Activated naive CD4-positive, alpha-beta T cell treated with anti-CD3 and anti-CD28 coated beads for 36 hours (primary cell): Measurements from ENCODE around the gene AMDHD1. TPM values are rescaled to one million over a fixed set of nuclear protein-coding genes. Genes with fewer than 3 reads are reported as not detected.
"Not testable (repeated sequence)": the region's sequence is repeated elsewhere in the genome, so short reads cannot be mapped to it uniquely, and the experiment has no call there.

Source experiments
- CTCF ChIA-PET: fragments of 350-600 bp; sonication (Branson Sonifier 250); formaldehyde crosslinking; loops from one replicate; lab custom pipeline; 2021; ENCODE audit warnings: antibody characterized with exemption; lab: Charles Lee
- DNase-seq: peaks from one replicate; pipeline ENCODE4 v3.0.0-alpha.2; 2020
- H3K27ac Mint-ChIP-seq: one replicate; pipeline ENCODE4 v1.8.0; 2021; ENCODE audit warnings: mild to moderate bottlenecking, mixed read lengths
- H3K27me3 Mint-ChIP-seq: one replicate; pipeline ENCODE4 v1.8.0; 2021; ENCODE audit warnings: low read depth, mixed read lengths
- H3K36me3 Mint-ChIP-seq: one replicate; pipeline ENCODE4 v1.8.0; 2021; ENCODE audit warnings: low read depth, mixed read lengths
- H3K4me1 Mint-ChIP-seq: one replicate; pipeline ENCODE4 v1.8.0; 2021; ENCODE audit warnings: low read depth, mixed read lengths
- H3K4me3 Mint-ChIP-seq: one replicate; pipeline ENCODE4 v1.8.0; 2021; ENCODE audit warnings: mild to moderate bottlenecking, moderate library complexity, mixed read lengths
- H3K9me3 Mint-ChIP-seq: one replicate; pipeline ENCODE4 v1.8.0; 2021; ENCODE audit warnings: mixed read lengths
- intact Hi-C: fragments of 100-400 bp; cut with micrococcal nuclease; formaldehyde crosslinking; loops from one replicate; pipeline ENCODE4 v1.15.1; 2023
- total RNA-seq, 2 experiments: library from RNA; stranded (reverse); gene quantifications; one replicate each; pipeline ENCODE4 v1.2.3, GENCODE V29; 2021

Gene AMDHD1
- total RNA-seq, 2 experiments from 2014 or later: 0.52 to 0.69 TPM

DNA sequence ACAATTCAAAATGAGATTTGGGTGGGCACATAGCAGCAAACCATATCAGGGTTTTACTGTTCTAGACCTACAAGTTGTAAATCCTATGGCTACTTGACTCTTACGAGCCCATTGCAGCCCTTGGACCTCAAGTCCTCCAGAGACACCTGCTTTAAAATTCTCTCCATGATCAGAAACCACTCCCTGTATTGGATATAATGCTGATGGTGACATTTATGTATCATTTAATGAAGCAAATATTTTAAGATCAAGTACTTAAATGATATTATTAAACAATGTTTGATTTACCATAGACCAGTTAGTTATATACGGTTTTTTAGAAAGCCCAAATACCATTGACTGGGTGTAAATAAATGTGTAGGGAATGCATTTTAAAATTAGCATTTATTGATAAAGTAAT is 24.2 kb downstream of the AMDHD1 start:
- DNase-seq: no peak
- no peak overlapping the region for H3K4me3 Mint-ChIP-seq
- H3K27ac Mint-ChIP-seq: no peak overlapping the region
- CTCF ChIA-PET: interaction anchor here (0.7 kb wide), 1 partner anchor 97 kb away, joined by 3 read pairs; no protein-coding TSS in a partner anchor
- intact Hi-C loops: no loop called here
- no peaks in the 10 kb centered on the region for H3K27me3 Mint-ChIP-seq
- peaks cover 3% of the 10 kb centered on the region for H3K36me3 Mint-ChIP-seq
- H3K4me1 Mint-ChIP-seq: no peaks in the 10 kb centered on the region
- no peaks in the 10 kb centered on the region for H3K9me3 Mint-ChIP-seq

DNA sequence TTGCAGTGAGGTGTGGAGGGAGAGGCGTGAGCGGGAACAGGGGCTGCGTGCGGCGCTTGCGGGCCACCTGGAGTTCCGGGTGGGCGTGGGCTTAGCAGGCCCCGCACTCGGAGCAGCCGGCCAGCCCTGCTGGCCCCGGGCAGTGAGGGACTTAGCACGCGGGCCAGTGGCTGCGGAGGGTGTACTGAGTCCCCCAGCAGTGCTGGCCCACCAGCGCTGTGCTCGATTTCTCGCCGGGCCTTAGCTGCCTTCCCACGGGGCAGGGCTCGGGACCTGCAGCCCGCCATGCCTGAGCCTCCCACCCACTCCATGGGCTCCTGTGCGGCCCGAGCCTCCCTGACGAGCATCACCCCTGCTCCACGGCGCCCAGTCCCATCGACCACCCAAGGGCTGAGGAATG is 26.0 kb downstream of the AMDHD1 start:
- DNase-seq, H3K4me3 Mint-ChIP-seq, intact Hi-C loops, H3K27ac Mint-ChIP-seq, H3K4me1 Mint-ChIP-seq, CTCF ChIA-PET, H3K27me3 Mint-ChIP-seq, H3K36me3 Mint-ChIP-seq, H3K9me3 Mint-ChIP-seq: not testable (repeated sequence)

DNA sequence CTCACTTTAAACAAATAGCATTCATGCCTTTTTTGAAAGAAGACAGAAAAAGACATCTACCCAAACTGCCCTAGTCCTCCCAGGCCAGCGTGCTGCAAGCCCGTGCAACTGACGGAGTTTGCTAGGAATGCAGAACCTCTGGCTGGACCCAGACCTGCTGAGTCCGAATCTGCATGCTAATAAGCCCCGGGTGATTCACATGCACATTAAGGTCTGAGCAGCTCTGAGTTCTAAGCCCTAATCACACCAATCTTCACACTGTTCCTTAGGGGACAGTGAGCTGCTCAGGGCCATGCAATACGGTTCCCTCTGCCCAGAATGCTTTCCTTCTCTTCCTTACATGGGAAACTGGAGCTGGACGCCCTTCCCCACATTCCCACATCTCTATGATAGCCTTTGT is 27.8 kb downstream of the AMDHD1 start:
- intact Hi-C loops: no loop called here
- no peaks in the 10 kb centered on the region for H3K4me1 Mint-ChIP-seq
- H3K9me3 Mint-ChIP-seq: no peaks in the 10 kb centered on the region
- CTCF ChIA-PET: interaction anchor here (1.2 kb wide), 1 partner anchor 28 kb away, joined by 4 read pairs; no protein-coding TSS in a partner anchor
- no peak overlapping the region for H3K27ac Mint-ChIP-seq
- no peak overlapping the region for H3K4me3 Mint-ChIP-seq
- H3K27me3 Mint-ChIP-seq: no peaks in the 10 kb centered on the region
- no peak for DNase-seq
- peaks cover 3% of the 10 kb centered on the region for H3K36me3 Mint-ChIP-seq

DNA sequence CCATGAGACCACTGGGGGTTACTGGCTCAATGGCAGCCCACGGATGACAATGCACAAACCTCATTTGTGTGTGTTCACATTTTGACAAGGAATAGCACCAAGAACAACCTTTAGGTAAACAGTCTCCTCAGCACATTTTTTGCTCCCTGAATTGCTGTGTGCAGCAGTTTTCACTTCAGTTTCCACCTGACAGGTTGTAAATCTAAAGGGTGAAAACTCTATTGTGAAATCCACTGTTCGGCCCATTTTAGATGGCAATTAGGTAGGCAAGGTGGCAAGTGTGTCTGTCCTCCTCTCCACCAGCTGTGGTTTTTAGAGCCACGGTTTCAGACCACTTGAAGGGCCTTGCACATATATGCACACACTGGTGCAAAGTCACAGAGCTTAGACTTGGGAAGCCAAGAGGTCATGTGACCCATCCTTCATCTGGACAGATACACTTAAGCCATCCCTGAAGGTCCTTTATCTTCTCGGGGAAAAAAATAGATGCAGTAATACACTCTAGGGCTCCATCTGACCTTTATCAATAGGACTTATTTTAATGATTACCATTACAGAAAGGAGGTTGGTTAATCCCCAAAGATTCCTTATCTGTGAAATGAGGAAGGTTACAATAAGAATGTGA is 29.8 kb downstream of the AMDHD1 start:
- Mint-ChIP-seq H3K27ac (no peak overlapping the region), H3K27me3 (no peaks in the 10 kb centered on the region), H3K9me3 (no peaks in the 10 kb centered on the region), H3K36me3 (no peaks in the 10 kb centered on the region), H3K4me3 (no peak overlapping the region), H3K4me1 (no peaks in the 10 kb centered on the region)
- CTCF ChIA-PET: no interaction called here
- DNase-seq: no peak
- intact Hi-C loops: no loop called here

DNA sequence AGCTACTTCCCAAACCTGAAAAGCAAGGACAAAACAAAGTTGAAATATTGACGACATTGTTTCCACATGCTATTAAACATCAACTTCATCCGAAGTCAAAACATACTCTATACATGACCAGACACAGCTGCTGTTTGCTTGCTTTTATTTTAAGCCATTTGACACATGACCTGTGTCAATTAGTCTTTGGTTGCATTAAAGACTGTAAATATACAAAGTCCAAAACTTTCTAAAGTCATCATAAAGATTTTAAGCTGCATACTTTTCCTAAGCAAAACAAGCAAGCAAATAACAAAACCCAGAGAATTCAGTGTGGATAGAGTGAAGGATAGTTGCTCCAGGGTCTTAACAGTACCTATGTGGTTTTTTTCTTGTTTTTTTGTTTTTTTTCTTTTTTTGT is 31.2 kb downstream of the AMDHD1 start:
- H3K27me3 Mint-ChIP-seq: no peaks in the 10 kb centered on the region
- H3K36me3 Mint-ChIP-seq: no peaks in the 10 kb centered on the region
- CTCF ChIA-PET: interaction anchor here (0.6 to 0.8 kb wide), 2 partner anchors 25 to 581 kb away, joined by 3 read pairs; no protein-coding TSS in a partner anchor
- no peaks in the 10 kb centered on the region for H3K9me3 Mint-ChIP-seq
- intact Hi-C loops: no loop called here
- H3K4me3 Mint-ChIP-seq: no peak overlapping the region
- H3K4me1 Mint-ChIP-seq: no peaks in the 10 kb centered on the region
- no peak overlapping the region for H3K27ac Mint-ChIP-seq
- no peak for DNase-seq

DNA sequence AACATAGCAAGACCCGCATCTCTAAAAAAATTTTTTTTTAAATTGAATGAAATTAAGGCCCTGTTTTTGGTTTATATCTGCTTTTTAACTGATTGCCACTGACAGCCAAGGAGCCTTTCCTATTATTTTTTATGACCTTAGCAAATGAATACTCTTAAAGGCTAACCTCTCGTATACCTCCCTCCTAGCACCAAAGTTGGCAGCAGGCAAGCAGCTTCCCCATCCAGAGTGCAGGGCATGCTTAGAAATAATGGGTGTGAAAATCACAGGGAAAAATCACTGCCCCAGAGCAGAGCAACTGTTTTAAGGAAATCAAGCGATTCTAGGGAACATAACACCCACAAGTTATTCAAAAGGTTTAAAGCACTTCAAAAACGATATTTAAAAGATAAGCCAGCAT is 32.4 kb downstream of the AMDHD1 start:
- intact Hi-C loops: no loop called here
- H3K4me1 Mint-ChIP-seq: no peaks in the 10 kb centered on the region
- no peaks in the 10 kb centered on the region for H3K36me3 Mint-ChIP-seq
- H3K27me3 Mint-ChIP-seq: no peaks in the 10 kb centered on the region
- DNase-seq: no peak
- CTCF ChIA-PET: no interaction called here
- no peak overlapping the region for H3K27ac Mint-ChIP-seq
- H3K4me3 Mint-ChIP-seq: no peak overlapping the region
- no peaks in the 10 kb centered on the region for H3K9me3 Mint-ChIP-seq

DNA sequence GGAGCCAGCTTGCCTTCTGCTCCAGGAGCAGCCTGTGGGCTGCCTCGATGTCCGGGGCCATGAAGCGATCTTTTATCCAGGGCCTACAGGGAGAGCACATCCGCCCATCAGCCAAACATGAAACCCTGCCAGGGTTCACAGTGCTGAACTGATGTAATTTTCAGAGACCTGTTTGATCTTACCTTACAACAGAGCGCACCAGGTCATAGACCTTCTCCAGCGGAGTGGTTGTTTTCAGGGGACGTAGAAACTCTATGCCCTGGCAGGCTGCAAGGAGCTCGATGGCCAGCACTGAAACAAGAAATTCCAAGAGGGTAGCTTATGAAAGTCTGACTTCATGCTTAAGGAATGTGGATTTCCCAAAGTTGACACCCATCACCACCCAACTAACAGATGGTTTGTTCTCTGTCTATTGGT is 33.3 kb downstream of the AMDHD1 start:
- Mint-ChIP-seq H3K9me3 (no peaks in the 10 kb centered on the region), H3K36me3 (no peaks in the 10 kb centered on the region), H3K4me3 (no peak overlapping the region), H3K4me1 (no peaks in the 10 kb centered on the region), H3K27ac (no peak overlapping the region), H3K27me3 (no peaks in the 10 kb centered on the region)
- no peak for DNase-seq
- intact Hi-C loops: no loop called here
- CTCF ChIA-PET: interaction anchor here (1.0 kb wide), 1 partner anchor 14 kb away, joined by 3 read pairs; no protein-coding TSS in a partner anchor

DNA sequence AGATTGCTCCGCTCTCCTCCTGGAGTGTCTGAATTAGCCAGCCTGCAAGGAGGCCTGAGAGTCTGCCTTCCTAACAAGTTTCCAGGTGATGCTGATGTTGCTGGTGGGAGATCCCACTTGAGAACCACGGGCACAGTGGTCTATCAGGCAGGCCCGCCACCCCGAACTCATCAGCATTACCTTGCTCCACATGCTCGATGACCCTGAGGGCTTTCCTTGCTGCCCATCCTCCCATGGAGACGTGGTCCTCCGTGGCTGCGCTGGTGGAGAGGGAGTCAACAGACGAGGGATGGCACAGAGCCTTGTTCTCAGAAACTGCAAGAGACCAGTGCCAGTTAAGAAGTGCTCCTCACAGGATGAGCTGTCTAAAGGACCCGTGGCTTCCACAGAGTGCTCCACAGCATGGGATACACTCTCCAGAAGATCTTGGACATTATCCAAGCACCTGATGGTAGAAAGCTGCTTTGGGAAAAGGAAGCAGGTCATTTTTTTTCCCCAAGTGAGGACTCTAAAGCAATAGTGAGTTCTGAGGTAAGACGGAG is 34.7 kb downstream of the AMDHD1 start:
- no peaks in the 10 kb centered on the region for H3K4me1 Mint-ChIP-seq
- no peak overlapping the region for H3K27ac Mint-ChIP-seq
- no peak for DNase-seq
- H3K27me3 Mint-ChIP-seq: no peaks in the 10 kb centered on the region
- H3K4me3 Mint-ChIP-seq: no peak overlapping the region
- CTCF ChIA-PET: interaction anchor here (1.6 kb wide), 1 partner anchor 21 kb away, joined by 5 read pairs; no protein-coding TSS in a partner anchor
- no peaks in the 10 kb centered on the region for H3K9me3 Mint-ChIP-seq
- intact Hi-C loops: no loop called here
- no peaks in the 10 kb centered on the region for H3K36me3 Mint-ChIP-seq

DNA sequence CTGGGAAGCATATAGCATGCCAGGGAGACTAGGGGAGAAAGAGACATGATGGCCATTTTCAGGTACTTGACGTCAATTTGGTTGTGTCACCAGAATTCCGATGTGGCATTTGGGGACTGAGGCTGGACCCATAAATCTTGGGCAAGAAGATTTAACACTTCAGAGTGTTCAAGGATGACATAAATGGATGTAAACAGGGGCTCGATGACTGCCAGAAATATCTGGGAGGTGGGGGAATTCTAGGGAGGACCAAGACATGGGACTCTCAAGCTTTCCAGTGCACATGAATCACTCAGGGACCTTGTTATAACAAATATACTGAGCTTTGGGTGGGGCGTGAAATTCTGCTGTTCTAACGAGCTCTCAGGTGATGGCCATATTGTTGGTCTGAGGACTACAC is 35.2 kb downstream of the AMDHD1 start:
- CTCF ChIA-PET: interaction anchor here (1.6 kb wide), 1 partner anchor 21 kb away, joined by 5 read pairs; no protein-coding TSS in a partner anchor
- intact Hi-C loops: no loop called here
- Mint-ChIP-seq H3K27ac (no peak overlapping the region), H3K4me3 (no peak overlapping the region), H3K36me3 (no peaks in the 10 kb centered on the region), H3K27me3 (no peaks in the 10 kb centered on the region), H3K9me3 (no peaks in the 10 kb centered on the region), H3K4me1 (no peaks in the 10 kb centered on the region)
- DNase-seq: no peak

DNA sequence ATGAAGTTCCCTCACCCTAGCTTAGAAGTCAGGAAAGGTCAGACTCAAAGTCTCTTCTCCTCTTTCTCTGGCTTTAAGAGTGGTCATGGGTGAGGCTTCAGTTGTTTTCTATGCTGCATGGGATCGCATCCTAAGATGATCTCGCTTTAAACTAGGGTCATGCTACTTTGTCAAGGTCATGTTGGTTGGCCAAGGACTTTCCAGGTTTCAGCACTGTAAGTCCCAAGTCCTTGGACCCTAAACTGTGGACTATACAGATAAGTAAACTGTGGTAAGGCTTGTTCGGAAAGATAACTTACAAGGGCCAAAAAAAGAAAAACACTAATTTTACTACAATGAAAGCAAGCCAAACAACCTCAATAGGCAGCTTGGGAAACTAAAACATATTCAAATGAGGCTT is 35.6 kb downstream of the AMDHD1 start:
- no peak overlapping the region for H3K27ac Mint-ChIP-seq
- intact Hi-C loops: no loop called here
- CTCF ChIA-PET: no interaction called here
- H3K27me3 Mint-ChIP-seq: no peaks in the 10 kb centered on the region
- H3K9me3 Mint-ChIP-seq: no peaks in the 10 kb centered on the region
- no peaks in the 10 kb centered on the region for H3K4me1 Mint-ChIP-seq
- H3K4me3 Mint-ChIP-seq: no peak overlapping the region
- H3K36me3 Mint-ChIP-seq: no peaks in the 10 kb centered on the region
- no peak for DNase-seq

DNA sequence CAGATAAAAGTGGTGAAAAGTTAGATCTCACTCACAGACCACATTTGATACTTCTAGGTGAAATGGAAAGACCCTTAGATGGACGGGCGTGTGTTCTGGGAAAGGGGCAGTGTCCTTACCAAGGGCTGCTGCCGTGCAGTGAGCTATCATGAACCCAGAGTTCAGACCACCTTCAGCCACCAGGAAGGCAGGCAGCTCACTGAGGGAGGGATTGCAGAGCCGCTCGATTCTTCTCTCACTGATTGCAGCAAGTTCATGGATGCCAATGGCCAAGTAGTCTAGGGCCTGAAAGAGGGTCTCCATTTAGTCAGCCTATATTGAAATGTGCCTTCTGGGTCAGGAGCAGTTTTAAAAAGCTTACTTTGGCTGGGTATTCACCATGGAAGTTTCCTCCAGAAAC is 37.3 kb downstream of the AMDHD1 start:
- Mint-ChIP-seq H3K27ac (no peak overlapping the region), H3K27me3 (no peaks in the 10 kb centered on the region), H3K36me3 (no peaks in the 10 kb centered on the region), H3K4me1 (no peaks in the 10 kb centered on the region), H3K9me3 (no peaks in the 10 kb centered on the region), H3K4me3 (no peak overlapping the region)
- CTCF ChIA-PET: interaction anchor here (1.1 kb wide), 1 partner anchor 18 kb away, joined by 3 read pairs; no protein-coding TSS in a partner anchor
- intact Hi-C loops: no loop called here
- DNase-seq: no peak

DNA sequence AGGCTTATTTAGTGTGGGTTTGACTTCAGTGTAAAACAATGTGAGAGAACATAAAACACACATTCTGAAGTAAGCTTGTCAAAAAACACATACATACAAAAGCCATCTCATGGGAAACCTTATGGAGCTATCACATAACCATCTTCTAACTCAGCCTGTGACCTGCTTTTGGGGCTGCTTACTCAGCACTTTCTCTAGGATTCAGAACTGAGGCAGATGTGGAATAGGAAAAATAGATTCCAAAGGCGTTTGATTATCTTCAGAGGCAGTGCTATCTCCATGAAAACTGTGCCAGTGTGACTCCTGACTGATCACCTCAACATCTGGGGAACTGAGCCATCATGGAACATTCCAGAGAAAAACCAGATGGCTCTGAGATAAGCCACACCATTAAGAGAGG is 39.5 kb downstream of the AMDHD1 start:
- Mint-ChIP-seq H3K36me3 (no peaks in the 10 kb centered on the region), H3K27ac (no peak overlapping the region), H3K4me3 (no peak overlapping the region), H3K27me3 (no peaks in the 10 kb centered on the region), H3K9me3 (no peaks in the 10 kb centered on the region), H3K4me1 (no peaks in the 10 kb centered on the region)
- DNase-seq: no peak
- intact Hi-C loops: no loop called here
- CTCF ChIA-PET: no interaction called here

DNA sequence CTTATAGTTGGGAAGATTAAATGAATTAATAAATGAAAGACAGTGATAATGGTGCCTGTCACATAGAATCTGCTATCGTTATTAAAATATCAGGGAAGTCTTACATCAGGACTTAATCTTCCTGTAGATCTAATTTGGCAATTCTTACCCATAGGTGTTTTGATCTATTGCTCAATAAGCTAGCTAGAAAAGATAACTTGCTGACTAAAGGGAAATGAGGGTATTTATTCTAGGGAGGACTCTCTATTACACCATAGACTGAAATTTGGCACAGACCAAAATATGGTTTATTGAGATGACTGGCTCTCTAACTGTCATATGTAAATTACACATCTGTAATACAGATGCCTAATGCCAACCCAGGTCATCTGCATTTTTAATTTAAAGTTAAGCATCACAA is 41.6 kb downstream of the AMDHD1 start:
- Mint-ChIP-seq H3K4me3 (no peak overlapping the region), H3K4me1 (no peaks in the 10 kb centered on the region), H3K27me3 (no peaks in the 10 kb centered on the region), H3K27ac (no peak overlapping the region), H3K36me3 (no peaks in the 10 kb centered on the region), H3K9me3 (no peaks in the 10 kb centered on the region)
- CTCF ChIA-PET: no interaction called here
- intact Hi-C loops: loop anchor here (5.0 kb wide), 1 partner anchor 52 kb away; no protein-coding TSS in a partner anchor
- DNase-seq: no peak
